HEK293 (cell line): Measurements from ENCODE around the gene BOK.

Source experiments
- CTCF ChIA-PET: fragments of 350-600 bp; formaldehyde crosslinking; extraction: SDS; loops from one replicate; lab custom pipeline; 2021; ENCODE audit warnings: antibody characterized with exemption; lab: Yijun Ruan, JAX
- POLR2A ChIA-PET: fragments of 300-600 bp; formaldehyde crosslinking; extraction: SDS; loops from one replicate; lab custom pipeline; 2020; ENCODE audit warnings: antibody characterized with exemption, inconsistent platforms; lab: Yijun Ruan, JAX
- H3K27ac ChIP-seq: fragments of 200-500 bp; sonication (Bioruptor generic); 2 replicates; pipeline ENCODE4 v1.5.1; 2014; ENCODE audit warnings: low read depth, low read length, control low read depth, inconsistent platforms; ENCODE audit errors: extremely low read depth
- H3K36me3 ChIP-seq, 2 experiments: fragments of 200-500 bp in 1 of 2; sonication (Bioruptor generic) in 1 of 2; 1 replicate in 1 of 2; 2 replicates in 1 of 2; pipeline ENCODE4 v1.5.1; 2014 to 2017; ENCODE audit warnings: inconsistent platforms in 2 of 2, low read length in 2 of 2; ENCODE audit not compliant: control insufficient read depth in 2 of 2, insufficient read depth in 1 of 2
- H3K4me1 ChIP-seq: fragments of 200-500 bp; sonication (Bioruptor generic); 2 replicates; pipeline ENCODE4 v1.5.1; 2014; ENCODE audit warnings: mild to moderate bottlenecking, low read length, inconsistent platforms; ENCODE audit not compliant: control insufficient read depth, insufficient read depth
- H3K4me3 ChIP-seq: 2 replicates; pipeline ENCODE4 v1.5.1; 2011; ENCODE audit warnings: low read depth, mild to moderate bottlenecking, control low read depth, low read length, moderate library complexity
- H3K9me3 ChIP-seq: fragments of 200-500 bp; sonication (Bioruptor generic); 2 replicates; pipeline ENCODE4 v1.5.1; 2014; ENCODE audit warnings: low read depth, low read length, inconsistent platforms; ENCODE audit not compliant: control insufficient read depth, insufficient read depth
- KLF10 ChIP-seq: fragments of 450-650 bp; IDR thresholded peaks from 2 replicates; pipeline ENCODE4 v1.5.1; 2018; ENCODE audit warnings: missing biosample characterization, mild to moderate bottlenecking, missing genetic modification characterization
- OSR2 ChIP-seq: fragments of 450-650 bp; formaldehyde crosslinking; IDR thresholded peaks from 2 replicates; pipeline ENCODE4 v1.5.1; 2016; ENCODE audit warnings: missing biosample characterization, missing genetic modification characterization
- PATZ1 ChIP-seq: fragments of 450-650 bp; formaldehyde crosslinking; IDR thresholded peaks from 2 replicates; pipeline ENCODE4 v1.5.1; 2016; ENCODE audit warnings: missing biosample characterization, missing genetic modification characterization
- PBX3 ChIP-seq: sonication (generic); formaldehyde crosslinking; IDR thresholded peaks from 2 replicates; pipeline ENCODE4 v1.8.1; 2022; ENCODE audit warnings: mild to moderate bottlenecking, moderate library complexity, missing genetic modification reagents
- WT1 ChIP-seq: fragments of 450-650 bp; formaldehyde crosslinking; IDR thresholded peaks from 2 replicates; pipeline ENCODE4 v1.5.1; 2016; ENCODE audit warnings: missing biosample characterization, missing genetic modification characterization
- ZBTB10 ChIP-seq: fragments of 450-650 bp; formaldehyde crosslinking; IDR thresholded peaks from 2 replicates; pipeline ENCODE4 v1.5.1; 2016; ENCODE audit warnings: missing biosample characterization, missing genetic modification characterization
- ZBTB11 ChIP-seq: fragments of 450-650 bp; formaldehyde crosslinking; conservative IDR thresholded peaks from 2 replicates; pipeline ENCODE4 v1.5.1; 2016; ENCODE audit warnings: low read depth, missing biosample characterization, missing genetic modification characterization
- ZFP41 ChIP-seq: fragments of 450-650 bp; formaldehyde crosslinking; IDR thresholded peaks from 2 replicates; pipeline ENCODE4 v1.5.1; 2016; ENCODE audit warnings: missing biosample characterization, missing genetic modification characterization, borderline replicate concordance
- ZNF112 ChIP-seq: fragments of 450-650 bp; formaldehyde crosslinking; IDR thresholded peaks from 2 replicates; pipeline ENCODE4 v1.5.0; 2017; ENCODE audit warnings: missing biosample characterization, missing genetic modification characterization
- ZNF133 ChIP-seq: fragments of 450-650 bp; formaldehyde crosslinking; IDR thresholded peaks from 2 replicates; pipeline ENCODE4 v1.5.1; 2016; ENCODE audit warnings: missing biosample characterization, missing genetic modification characterization
- ZNF155 ChIP-seq: fragments of 450-650 bp; formaldehyde crosslinking; IDR thresholded peaks from 2 replicates; pipeline ENCODE4 v1.5.1; 2016; ENCODE audit warnings: missing biosample characterization, missing genetic modification characterization
- ZNF16 ChIP-seq: fragments of 450-650 bp; formaldehyde crosslinking; IDR thresholded peaks from 2 replicates; pipeline ENCODE4 v1.5.1; 2016; ENCODE audit warnings: low read depth, missing biosample characterization, missing genetic modification characterization
- ZNF221 ChIP-seq: fragments of 450-650 bp; formaldehyde crosslinking; IDR thresholded peaks from 2 replicates; pipeline ENCODE4 v1.5.1; 2017; ENCODE audit warnings: missing biosample characterization, missing genetic modification characterization, borderline replicate concordance
- ZNF48 ChIP-seq: fragments of 450-650 bp; formaldehyde crosslinking; IDR thresholded peaks from 2 replicates; pipeline ENCODE4 v1.5.1; 2016; ENCODE audit warnings: missing biosample characterization, missing genetic modification characterization
- ZNF521 ChIP-seq: fragments of 450-650 bp; formaldehyde crosslinking; IDR thresholded peaks from 2 replicates; pipeline ENCODE4 v1.5.1; 2017; ENCODE audit warnings: missing biosample characterization, mild to moderate bottlenecking, missing genetic modification characterization
- ZNF561 ChIP-seq: fragments of 450-650 bp; IDR thresholded peaks from 2 replicates; pipeline ENCODE4 v1.5.1; 2018; ENCODE audit warnings: missing biosample characterization, missing genetic modification characterization, borderline replicate concordance
- ZNF623 ChIP-seq: fragments of 450-650 bp; formaldehyde crosslinking; IDR thresholded peaks from 2 replicates; pipeline ENCODE4 v1.5.1; 2016; ENCODE audit warnings: missing biosample characterization, missing genetic modification characterization
- ZNF660 ChIP-seq: fragments of 450-650 bp; IDR thresholded peaks from 2 replicates; pipeline ENCODE4 v1.5.1; 2018; ENCODE audit warnings: missing biosample characterization, mild to moderate bottlenecking, missing genetic modification characterization
- ZNF664 ChIP-seq: fragments of 450-650 bp; formaldehyde crosslinking; IDR thresholded peaks from 2 replicates; pipeline ENCODE4 v1.5.1; 2016; ENCODE audit warnings: missing biosample characterization, missing genetic modification characterization
- ZNF692 ChIP-seq: fragments of 450-650 bp; formaldehyde crosslinking; IDR thresholded peaks from 2 replicates; pipeline ENCODE4 v1.5.1; 2016; ENCODE audit warnings: missing biosample characterization, missing genetic modification characterization
- ZNF701 ChIP-seq: fragments of 450-650 bp; formaldehyde crosslinking; IDR thresholded peaks from 2 replicates; pipeline ENCODE4 v1.5.1; 2016; ENCODE audit warnings: missing biosample characterization, missing genetic modification characterization
- ZNF707 ChIP-seq: fragments of 450-650 bp; formaldehyde crosslinking; IDR thresholded peaks from 2 replicates; pipeline ENCODE4 v1.5.1; 2016; ENCODE audit warnings: missing biosample characterization, missing genetic modification characterization
- ZNF785 ChIP-seq: fragments of 450-650 bp; formaldehyde crosslinking; IDR thresholded peaks from 2 replicates; pipeline ENCODE4 v1.5.1; 2016; ENCODE audit warnings: missing biosample characterization, missing genetic modification characterization
- ZXDB ChIP-seq: fragments of 450-650 bp; formaldehyde crosslinking; IDR thresholded peaks from 2 replicates; pipeline ENCODE4 v1.5.1; 2016; ENCODE audit warnings: missing biosample characterization, missing genetic modification characterization

Gene BOK

GRCh38 chr2:241530571-241530970 is 28.0 kb upstream of the BOK start (continued):
- no peak for TF ChIP-seq ZBTB10
- TF ChIP-seq ZNF660 (tag by site-specific recombination): no peak
- TF ChIP-seq KLF10 (tag by site-specific recombination): no peak
- TF ChIP-seq ZNF16 (tag by site-specific recombination): no peak
- no peak for TF ChIP-seq ZNF133

GRCh38 chr2:241531161-241531722 is 27.3 kb upstream of the BOK start:
- no peaks in the 10 kb centered on the region for H3K36me3 ChIP-seq
- H3K4me3 ChIP-seq: no peak overlapping the region
- no peak overlapping the region for H3K27ac ChIP-seq
- TF ChIP-seq OSR2 (tag by site-specific recombination): no peak
- no peak for TF ChIP-seq PBX3
- no peak for TF ChIP-seq ZNF155 (tag by site-specific recombination)
- TF ChIP-seq ZBTB11: no peak
- no peak for TF ChIP-seq ZNF48 (tag by site-specific recombination)
- TF ChIP-seq ZNF112 (tag by site-specific recombination): no peak
- no peak for TF ChIP-seq ZNF561 (tag by site-specific recombination)
- TF ChIP-seq ZNF664 (tag by site-specific recombination): no peak
- TF ChIP-seq ZFP41 (tag by site-specific recombination): no peak
- POLR2A ChIA-PET: no interaction called here
- no peaks in the 10 kb centered on the region for H3K9me3 ChIP-seq
- no peaks in the 10 kb centered on the region for H3K4me1 ChIP-seq
- CTCF ChIA-PET: interaction anchor here (0.6 kb wide), 1 partner anchor 11 kb away, joined by 3 read pairs; no protein-coding TSS in a partner anchor

GRCh38 chr2:241532168-241532567 is 26.4 kb upstream of the BOK start:
- Histone ChIP-seq H3K4me1 (no peaks in the 10 kb centered on the region), H3K4me3 (no peak overlapping the region)
- POLR2A ChIA-PET: no interaction called here
- TF ChIP-seq ZNF785 (tag by site-specific recombination) (no peak), PATZ1 (no peak), ZNF521 (tag by site-specific recombination) (no peak), ZNF112 (tag by site-specific recombination) (no peak), ZNF701 (tag by site-specific recombination) (no peak), ZXDB (tag by site-specific recombination) (no peak), ZNF623 (tag by site-specific recombination) (no peak), ZNF707 (no peak), ZNF692 (no peak), WT1 (tag by site-specific recombination) (no peak), ZNF221 (tag by site-specific recombination) (no peak)

More at GRCh38 chr2:241532168-241532567, 26.4 kb upstream of the BOK start:
- CTCF ChIA-PET: interaction anchor here (0.6 kb wide), 1 partner anchor 42 kb away, joined by 3 read pairs; no protein-coding TSS in a partner anchor
- Histone ChIP-seq H3K36me3 (no peaks in the 10 kb centered on the region), H3K9me3 (no peaks in the 10 kb centered on the region), H3K27ac (no peak overlapping the region)
